Keratinocyte (primary cell): ENCODE data around the gene PRLR. TPM values are rescaled to one million over a fixed set of nuclear protein-coding genes. Genes with fewer than 3 reads are reported as not detected.

ENCODE experiments used
- DNase-seq: peaks from one replicate; pipeline ENCODE4 v3.0.0-alpha.2; 2011; ENCODE audit warnings: low read depth, missing footprints, low spot score
- FAIRE-seq: peaks from 2 replicates; lab custom pipeline; 2011; peaks lifted over from hg19 to GRCh38; lab: Jason Lieb, UNC
- H2AFZ ChIP-seq: 2 replicates; pipeline ENCODE4 v1.6.0; 2012; ENCODE audit warnings: low read length, control low read depth, inconsistent platforms; ENCODE audit not compliant: control insufficient read depth
- H3K27ac ChIP-seq: 2 replicates; pipeline ENCODE4 v1.5.1; 2011; ENCODE audit warnings: low read length; ENCODE audit not compliant: control insufficient read depth, insufficient read depth
- H3K27me3 ChIP-seq: 3 replicates; pipeline ENCODE4 v1.6.0; 2011; ENCODE audit warnings: low read length; ENCODE audit not compliant: control insufficient read depth, insufficient read depth; ENCODE audit errors: extremely low read depth
- H3K36me3 ChIP-seq, 2 experiments: 2 replicates in 1 of 2; 3 replicates in 1 of 2; pipeline ENCODE4 v1.5.1; 2011; ENCODE audit warnings: low read length in 2 of 2, mild to moderate bottlenecking in 1 of 2; ENCODE audit not compliant: control insufficient read depth in 2 of 2, insufficient read depth in 2 of 2; ENCODE audit errors: extremely low read depth in 1 of 2
- H3K4me1 ChIP-seq: 3 replicates; pipeline ENCODE4 v1.5.1; 2011; ENCODE audit warnings: low read length; ENCODE audit not compliant: control insufficient read depth, insufficient read depth; ENCODE audit errors: extremely low read depth
- H3K4me2 ChIP-seq: 3 replicates; pipeline ENCODE4 v1.6.0; 2011; ENCODE audit warnings: low read depth, low read length; ENCODE audit not compliant: control insufficient read depth, insufficient read depth; ENCODE audit errors: extremely low read depth
- H3K4me3 ChIP-seq, 3 experiments: fragments of 200-600 bp in 1 of 3; sonication (generic) in 1 of 3; 2 replicates in 2 of 3; 3 replicates in 1 of 3; pipeline ENCODE4 v1.5.1; 2011 to 2016; ENCODE audit warnings: low read length in 3 of 3, mild to moderate bottlenecking in 3 of 3, control low read depth in 2 of 3, inconsistent platforms in 1 of 3, low read depth in 1 of 3, mixed read lengths in 1 of 3, mixed run types in 1 of 3, moderate library complexity in 1 of 3; ENCODE audit not compliant: control insufficient read depth in 2 of 3, insufficient read depth in 2 of 3; ENCODE audit errors: extremely low read depth in 1 of 3
- H3K79me2 ChIP-seq: 2 replicates; pipeline ENCODE4 v1.6.0; 2012; ENCODE audit warnings: low read length; ENCODE audit not compliant: control insufficient read depth, insufficient read depth
- H3K9ac ChIP-seq: 3 replicates; pipeline ENCODE4 v1.6.0; 2011; ENCODE audit warnings: low read length; ENCODE audit not compliant: control insufficient read depth, insufficient read depth; ENCODE audit errors: extremely low read depth
- H3K9me1 ChIP-seq: 3 replicates; pipeline ENCODE4 v1.6.0; 2011; ENCODE audit warnings: low read length; ENCODE audit not compliant: control insufficient read depth, insufficient read depth; ENCODE audit errors: extremely low read depth
- H3K9me3 ChIP-seq: 2 replicates; pipeline ENCODE4 v1.5.1; 2012; ENCODE audit warnings: low read depth, low read length; ENCODE audit not compliant: control insufficient read depth
- H4K20me1 ChIP-seq: 3 replicates; pipeline ENCODE4 v1.6.0; 2011; ENCODE audit warnings: low read length; ENCODE audit not compliant: control insufficient read depth, insufficient read depth; ENCODE audit errors: extremely low read depth
- EZH2 ChIP-seq: IDR thresholded peaks from one replicate; pipeline ENCODE4 v1.6.1; 2012; ENCODE audit warnings: inconsistent platforms, mild to moderate bottlenecking, low read length, moderate library complexity
- dilution Hi-C: fragments of 300-500 bp; cut with MboI; formaldehyde crosslinking; loops from one replicate; pipeline ENCODE4 v1.7.0; 2020; ENCODE audit warnings: low sequenced_read_pairs; ENCODE audit not compliant: extremely low pct_ligation_motif_present
- polyA plus RNA-seq, 5 experiments: library from polyadenylated mRNA; depleted of rRNA in 3 of 5; stranded (reverse) in 3 of 5; stranded (forward) in 1 of 5; unstranded in 1 of 5; fragments of >200 nt; gene quantifications; 1 replicate in 1 of 5; 2 replicates in 3 of 5; 3 replicates in 1 of 5; pipeline versions ENCODE4 v1.2.1 to v1.2.3, GENCODE V29; 2011 to 2012; ENCODE audit warnings: missing spikeins in 2 of 5, low read depth in 1 of 5, low replicate concordance in 1 of 5
- TF ChIP-seq, protein P1 (sequence below), 3 experiments: IDR thresholded peaks in 1 of 3; conservative IDR thresholded peaks in 1 of 3; optimal IDR thresholded peaks in 1 of 3; 2 replicates in 2 of 3; 3 replicates in 1 of 3; pipeline versions ENCODE3 to v1.5.1; 2011; ENCODE audit warnings: low read length in 3 of 3, mild to moderate bottlenecking in 3 of 3, moderate library complexity in 2 of 3, control low read depth in 1 of 3, inconsistent platforms in 1 of 3; ENCODE audit not compliant: insufficient read depth in 2 of 3; ENCODE audit errors: extremely low read depth in 1 of 3

The PRLR gene
- polyA plus RNA-seq, 1 donor (not counting 4 experiments of a cell fraction or from before 2014, with no cell fraction given): 0.04 TPM

DNA sequence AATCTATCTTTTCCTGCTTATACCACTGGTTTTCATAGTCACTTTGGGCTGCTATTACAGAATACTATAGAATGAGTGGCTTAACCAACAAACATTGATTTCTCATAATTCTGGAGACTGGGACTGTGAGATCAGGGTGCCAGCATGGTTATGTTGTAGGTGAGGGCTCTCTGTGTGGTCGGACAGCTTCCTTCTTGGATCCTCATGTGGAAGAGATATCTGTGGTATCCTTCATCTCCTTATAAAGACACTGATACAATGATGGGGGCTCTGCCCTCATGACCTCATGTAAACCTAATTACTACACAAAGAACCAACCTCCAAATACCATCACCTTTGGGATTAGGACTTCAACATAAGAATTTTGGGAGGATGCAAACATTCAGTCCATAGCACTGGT, 13.9 kb upstream of the PRLR start:
- dilution Hi-C loops: no loop called here

DNA sequence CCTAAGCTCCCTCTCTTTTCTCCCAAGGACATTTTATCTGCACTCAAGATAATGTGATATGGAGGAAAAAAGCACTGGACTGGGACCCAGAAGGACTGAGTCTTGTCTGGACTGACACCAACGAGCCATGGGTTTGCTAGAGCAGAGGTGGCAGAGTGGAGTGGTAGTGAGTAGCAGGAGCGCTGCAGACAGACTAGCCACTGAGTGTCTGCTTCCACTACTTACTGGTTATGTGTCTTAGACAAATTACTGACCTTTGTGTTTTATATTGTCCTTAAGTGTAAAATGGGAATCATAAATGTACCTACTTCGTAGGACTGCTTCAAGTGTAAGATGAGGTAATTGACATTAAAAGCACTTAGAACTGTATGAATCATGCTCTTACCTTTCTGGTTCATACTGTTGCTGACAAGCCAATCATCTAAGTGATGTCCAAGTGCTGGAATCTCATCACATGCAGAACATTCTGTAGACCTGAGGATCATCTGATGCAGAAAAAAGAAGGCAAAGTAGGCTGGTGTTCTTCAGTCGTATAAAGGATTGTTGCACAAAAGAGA, 12.5 kb upstream of the PRLR start:
- Histone ChIP-seq H3K79me2 (no peaks in the 10 kb centered on the region), H3K9me3 (no peaks in the 10 kb centered on the region), H2AFZ (no peak overlapping the region), H3K27me3 (no peaks in the 10 kb centered on the region), H3K4me1 (peaks cover 4% of the 10 kb centered on the region), H3K27ac (no peak overlapping the region), H4K20me1 (no peaks in the 10 kb centered on the region), H3K9ac (no peak overlapping the region), H3K36me3 (no peaks in the 10 kb centered on the region), H3K4me2 (no peak overlapping the region), H3K4me3 (no peak overlapping the region), H3K9me1 (no peaks in the 10 kb centered on the region)
- dilution Hi-C loops: no loop called here
- no peak for TF ChIP-seq EZH2
- TF ChIP-seq, protein P1, sequence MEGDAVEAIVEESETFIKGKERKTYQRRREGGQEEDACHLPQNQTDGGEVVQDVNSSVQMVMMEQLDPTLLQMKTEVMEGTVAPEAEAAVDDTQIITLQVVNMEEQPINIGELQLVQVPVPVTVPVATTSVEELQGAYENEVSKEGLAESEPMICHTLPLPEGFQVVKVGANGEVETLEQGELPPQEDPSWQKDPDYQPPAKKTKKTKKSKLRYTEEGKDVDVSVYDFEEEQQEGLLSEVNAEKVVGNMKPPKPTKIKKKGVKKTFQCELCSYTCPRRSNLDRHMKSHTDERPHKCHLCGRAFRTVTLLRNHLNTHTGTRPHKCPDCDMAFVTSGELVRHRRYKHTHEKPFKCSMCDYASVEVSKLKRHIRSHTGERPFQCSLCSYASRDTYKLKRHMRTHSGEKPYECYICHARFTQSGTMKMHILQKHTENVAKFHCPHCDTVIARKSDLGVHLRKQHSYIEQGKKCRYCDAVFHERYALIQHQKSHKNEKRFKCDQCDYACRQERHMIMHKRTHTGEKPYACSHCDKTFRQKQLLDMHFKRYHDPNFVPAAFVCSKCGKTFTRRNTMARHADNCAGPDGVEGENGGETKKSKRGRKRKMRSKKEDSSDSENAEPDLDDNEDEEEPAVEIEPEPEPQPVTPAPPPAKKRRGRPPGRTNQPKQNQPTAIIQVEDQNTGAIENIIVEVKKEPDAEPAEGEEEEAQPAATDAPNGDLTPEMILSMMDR (optimal IDR thresholded peaks at IDR 0.05 in 1 of 3, IDR thresholded peaks at IDR 0.05 in 1 of 3, conservative IDR thresholded peaks at IDR 0.05 in 1 of 3; ENCODE audit: extremely low read depth in 1 of 3, insufficient read depth in 2 of 3, low read length in 3 of 3): no peak
- DNase-seq: no peak
- no peak for FAIRE-seq

More for the DNA sequence above, 13.9 kb upstream of the PRLR start:
- H3K9me3 ChIP-seq: no peaks in the 10 kb centered on the region
- H3K4me3 ChIP-seq: no peak overlapping the region
- no peak overlapping the region for H2AFZ ChIP-seq
- H3K27me3 ChIP-seq: no peaks in the 10 kb centered on the region
- H3K9ac ChIP-seq: no peak overlapping the region
- no peak overlapping the region for H3K4me2 ChIP-seq
- H3K9me1 ChIP-seq: no peaks in the 10 kb centered on the region
- H3K79me2 ChIP-seq: no peaks in the 10 kb centered on the region
- no peaks in the 10 kb centered on the region for H4K20me1 ChIP-seq
- peaks cover 6% of the 10 kb centered on the region for H3K4me1 ChIP-seq
- TF ChIP-seq, protein P1 (optimal IDR thresholded peaks at IDR 0.05 in 1 of 3, IDR thresholded peaks at IDR 0.05 in 1 of 3, conservative IDR thresholded peaks at IDR 0.05 in 1 of 3; ENCODE audit: extremely low read depth in 1 of 3, insufficient read depth in 2 of 3, low read length in 3 of 3): no peak
- TF ChIP-seq EZH2: no peak
- FAIRE-seq (no peak), DNase-seq (no peak)
- no peak overlapping the region for H3K27ac ChIP-seq
- no peaks in the 10 kb centered on the region for H3K36me3 ChIP-seq
